ENCODE data around the gene CCNC. TPM values are rescaled to one million over a fixed set of nuclear protein-coding genes. Genes with fewer than 3 reads are reported as not detected.

The CCNC gene
- total RNA-seq, 2 donors from 2014 or later: 56.3 to 70.5 TPM

GRCh38 chr6:99605911-99606655 lies 37.6 kb upstream of the CCNC start:
- Histone ChIP-seq H3K4me1 (peaks cover 31% of the 10 kb centered on the region), H3K4me3 (no peak overlapping the region), H3K27me3 (peaks cover 9 to 78% of the 10 kb centered on the region in 2 donors), H3K27ac (no peak overlapping the region), H3K9me3 (no peaks in the 10 kb centered on the region), H3K36me3 (replicated peaks in 1 of 2; ENCODE audit: insufficient read depth in 1 of 2, low read depth in 2 of 2) (no peaks in the 10 kb centered on the region)
- 10 to 14% methylated on average over 16 of the region's 16 CpGs for WGBS, 2 donors
- TF ChIP-seq POLR2A (IDR thresholded peaks at IDR 0.05) (no peak), CTCF (IDR thresholded peaks at IDR 0.05) (no peak)
- ATAC-seq (no peak), DNase-seq (no peak)
- intact Hi-C loops (cut with DNase I): no loop called here

GRCh38 chr6:99605074-99605734 lies 36.7 kb upstream of the CCNC start:
- TF ChIP-seq CTCF (IDR thresholded peaks at IDR 0.05) (no peak), POLR2A (IDR thresholded peaks at IDR 0.05) (no peak)
- Histone ChIP-seq H3K9me3 (no peaks in the 10 kb centered on the region), H3K36me3 (replicated peaks in 1 of 2; ENCODE audit: insufficient read depth in 1 of 2, low read depth in 2 of 2) (no peaks in the 10 kb centered on the region), H3K4me3 (no peak overlapping the region), H3K27me3 (peaks cover 9 to 78% of the 10 kb centered on the region in 2 donors), H3K4me1 (peaks cover 31% of the 10 kb centered on the region), H3K27ac (no peak overlapping the region)
- intact Hi-C loops (cut with DNase I): no loop called here
- WGBS, 2 donors: 15 to 21% methylated on average over 6 to 20 of the region's 20 CpGs
- ATAC-seq (no peak), DNase-seq (no peak)

GRCh38 chr6:99604166-99605073 lies 36.0 kb upstream of the CCNC start:
- H3K27me3 ChIP-seq: peaks cover 9 to 77% of the 10 kb centered on the region in 2 donors
- no peaks in the 10 kb centered on the region for H3K36me3 ChIP-seq (replicated peaks in 1 of 2; ENCODE audit: insufficient read depth in 1 of 2, low read depth in 2 of 2)
- peaks cover 31% of the 10 kb centered on the region for H3K4me1 ChIP-seq
- ATAC-seq (no peak), DNase-seq (peak in 1 of 4 donors; percentile 17)
- no peaks in the 10 kb centered on the region for H3K9me3 ChIP-seq
- H3K4me3 ChIP-seq: no peak overlapping the region
- intact Hi-C loops (cut with DNase I): no loop called here
- TF ChIP-seq CTCF (IDR thresholded peaks at IDR 0.05) (no peak), POLR2A (IDR thresholded peaks at IDR 0.05) (no peak)
- H3K27ac ChIP-seq: no peak overlapping the region
- 13 to 19% methylated on average over 28 to 31 of the region's 31 CpGs for WGBS, 2 donors

GRCh38 chr6:99603421-99604165 lies 35.1 kb upstream of the CCNC start:
- Histone ChIP-seq H3K27me3 (peaks cover 5 to 68% of the 10 kb centered on the region in 2 donors), H3K4me3 (no peak overlapping the region), H3K36me3 (replicated peaks in 1 of 2; ENCODE audit: insufficient read depth in 1 of 2, low read depth in 2 of 2) (no peaks in the 10 kb centered on the region), H3K27ac (no peak overlapping the region), H3K4me1 (peaks cover 31% of the 10 kb centered on the region), H3K9me3 (no peaks in the 10 kb centered on the region)
- DNase-seq (peak in 1 of 4 donors; percentile 34), ATAC-seq (peak; percentile 48)
- intact Hi-C loops (cut with DNase I): no loop called here
- WGBS, 2 donors: 2 to 3% methylated on average over 28 to 55 of the region's 55 CpGs
- TF ChIP-seq CTCF (IDR thresholded peaks at IDR 0.05) (no peak), POLR2A (IDR thresholded peaks at IDR 0.05) (no peak)
